Measurements from ENCODE around the gene KLF17.

KLF17 gene

DNA sequence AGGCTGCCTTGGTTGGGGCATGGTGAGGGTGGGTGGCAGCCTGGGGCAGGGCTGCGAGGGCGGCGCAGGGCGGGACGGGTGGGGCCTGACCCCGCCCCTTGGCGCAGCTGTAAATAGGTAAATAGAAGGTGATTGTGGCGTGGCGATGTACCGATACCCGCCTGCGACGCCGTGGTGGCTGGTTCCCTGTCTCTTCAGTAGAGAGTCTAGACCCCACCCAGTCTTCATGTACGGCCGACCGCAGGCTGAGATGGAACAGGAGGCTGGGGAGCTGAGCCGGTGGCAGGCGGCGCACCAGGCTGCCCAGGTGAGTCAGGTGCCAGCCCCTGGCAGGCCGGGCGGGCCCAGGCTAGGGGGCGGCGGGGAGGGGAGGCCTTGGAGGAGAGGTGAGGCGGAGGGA is at the start of gene KLF17:
Gene KLF17, plus strand, starts transcription at position 140 of the 400 bp plus-strand sequence. Its CDS starts 87 bp downstream, at position 227.
- in situ Hi-C loops (cut with MboI; ENCODE audit: low sequenced_read_pairs) = no loop called here

DNA sequence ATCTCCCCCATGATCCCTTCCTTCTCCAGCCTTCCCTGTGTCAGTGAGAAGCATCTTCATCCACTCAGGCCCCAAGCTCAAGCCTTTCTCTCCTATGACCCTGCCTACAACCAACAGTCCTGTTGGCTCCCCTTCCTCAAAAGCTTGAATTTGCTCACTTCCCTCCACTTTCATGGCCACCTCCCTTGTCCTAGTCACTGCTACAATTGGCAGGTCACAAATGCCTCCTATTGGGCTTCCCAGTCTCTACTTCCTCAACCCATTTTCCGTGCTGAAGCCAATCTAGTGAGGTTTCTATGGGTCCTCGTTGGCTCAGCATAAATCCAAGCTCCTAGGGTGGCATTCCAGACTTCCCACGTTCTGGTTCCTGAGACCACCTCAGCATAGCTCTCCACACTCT is 47.2 kb upstream of the KLF17 start:
- in situ Hi-C loops (cut with MboI; ENCODE audit: low sequenced_read_pairs) = no loop called here

GRCh38 chr1:44072204-44072603 is 46.4 kb upstream of the KLF17 start:
- in situ Hi-C loops (cut with MboI; ENCODE audit: low sequenced_read_pairs) = no loop called here

GRCh38 chr1:44072821-44073220 is 45.8 kb upstream of the KLF17 start:
- in situ Hi-C loops (cut with MboI; ENCODE audit: low sequenced_read_pairs) = no loop called here

DNA sequence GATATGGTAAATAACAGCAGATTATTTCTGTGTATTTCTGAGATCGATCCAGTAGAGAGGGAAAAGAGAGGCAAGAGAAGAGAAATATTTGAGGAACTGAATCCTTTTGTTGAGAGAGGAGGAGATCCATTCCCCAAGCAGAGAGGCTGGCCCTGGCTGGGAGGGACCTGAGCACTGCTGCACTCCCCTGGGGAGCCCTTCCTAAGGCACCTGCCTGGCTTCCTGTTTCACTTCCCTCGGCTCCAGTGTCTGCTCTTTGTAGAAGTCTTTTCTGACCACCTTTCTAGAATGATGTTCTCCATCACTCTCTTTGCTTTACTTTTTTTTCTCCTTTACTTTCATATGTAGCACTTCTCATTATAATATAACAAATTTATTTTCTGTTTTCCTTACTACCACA is 45.1 kb upstream of the KLF17 start:
- in situ Hi-C loops (cut with MboI; ENCODE audit: low sequenced_read_pairs) = no loop called here

DNA sequence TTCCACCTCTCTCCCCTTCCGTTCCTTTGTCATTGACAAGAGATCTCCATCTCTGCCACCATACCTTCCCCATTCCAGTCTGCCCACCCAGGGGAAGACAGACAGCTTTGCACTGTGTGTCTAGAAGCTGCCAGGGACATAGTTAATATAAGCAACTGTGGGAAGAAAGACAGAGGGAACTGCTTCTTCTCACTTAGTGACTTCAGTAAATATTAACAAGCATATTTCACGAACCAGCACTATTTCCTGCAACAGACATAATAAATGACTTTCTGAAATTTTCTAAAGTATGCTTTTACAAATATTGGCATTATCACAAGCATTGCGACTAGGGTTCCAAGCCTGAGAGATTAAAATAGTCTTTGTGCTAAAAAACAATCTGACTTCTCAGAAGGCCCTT is 44.2 kb upstream of the KLF17 start:
- in situ Hi-C loops (cut with MboI; ENCODE audit: low sequenced_read_pairs) = no loop called here

DNA sequence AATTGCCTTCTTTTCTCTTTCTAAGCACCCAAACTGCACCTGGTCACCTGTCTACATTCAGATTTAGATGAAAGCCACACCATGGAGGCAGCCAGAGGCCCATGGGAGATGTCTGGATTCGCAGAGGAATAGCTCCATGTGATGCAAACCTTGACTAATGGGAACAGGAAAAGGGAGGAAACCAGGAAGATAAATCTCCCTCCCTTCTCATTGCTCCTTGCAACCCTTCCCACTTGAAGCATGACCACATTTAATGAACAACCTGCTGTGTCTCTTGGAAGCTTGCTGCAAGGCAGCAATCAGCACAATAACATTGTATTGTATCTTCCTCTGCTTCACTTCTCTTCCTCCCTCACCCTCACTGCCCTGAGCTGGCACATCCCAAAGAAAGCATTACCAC is 42.6 kb upstream of the KLF17 start:
- in situ Hi-C loops (cut with MboI; ENCODE audit: low sequenced_read_pairs) = no loop called here

DNA sequence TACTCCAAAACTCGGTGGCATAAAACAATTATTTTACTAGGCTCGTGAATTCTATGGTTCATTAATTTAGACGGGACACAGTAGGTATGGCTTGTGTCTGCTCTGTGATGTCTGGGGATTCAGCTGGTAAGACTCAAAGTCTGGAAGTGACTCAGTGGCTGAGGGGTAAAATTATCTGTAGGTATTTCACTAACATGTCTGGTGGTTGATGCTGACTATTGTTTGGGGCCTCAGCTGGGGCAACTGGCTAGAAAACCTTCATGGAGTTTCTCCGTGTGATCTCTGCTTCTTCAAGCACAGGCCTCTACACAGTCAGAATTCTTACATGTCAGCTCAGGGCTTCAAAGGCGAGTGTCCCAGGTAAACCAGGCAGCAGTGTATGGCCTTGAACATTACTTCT is 41.2 kb upstream of the KLF17 start:
- in situ Hi-C loops (cut with MboI; ENCODE audit: low sequenced_read_pairs) = no loop called here

DNA sequence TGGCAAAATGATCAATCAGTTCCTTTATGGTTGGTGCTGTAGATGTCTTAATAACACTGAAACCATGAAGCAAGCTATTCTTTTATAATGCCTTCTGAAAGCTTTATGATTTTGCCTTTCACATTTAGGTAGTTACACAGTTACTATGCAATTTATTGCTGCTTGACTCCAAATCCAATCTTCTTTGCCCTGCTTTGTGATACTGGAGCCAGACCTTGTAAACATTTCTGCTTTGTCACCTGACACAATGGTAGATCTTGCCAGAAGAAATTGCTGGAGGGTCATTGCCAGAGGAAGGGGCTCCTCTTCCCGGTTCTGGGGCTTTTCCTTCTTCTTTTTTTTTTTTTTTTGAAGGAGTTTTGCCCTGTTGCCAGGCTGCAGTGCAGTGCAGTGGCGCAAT is 40.5 kb upstream of the KLF17 start:
- in situ Hi-C loops (cut with MboI; ENCODE audit: low sequenced_read_pairs) = no loop called here

- in situ Hi-C loops (cut with MboI; ENCODE audit: low sequenced_read_pairs) = no loop called here
These were observed 39.1 kb upstream of the KLF17 start for GRCh38 chr1:44079566-44079965.

- in situ Hi-C loops (cut with MboI; ENCODE audit: low sequenced_read_pairs) = no loop called here
These were observed 33.5 kb upstream of the KLF17 start for GRCh38 chr1:44084998-44085675.

DNA sequence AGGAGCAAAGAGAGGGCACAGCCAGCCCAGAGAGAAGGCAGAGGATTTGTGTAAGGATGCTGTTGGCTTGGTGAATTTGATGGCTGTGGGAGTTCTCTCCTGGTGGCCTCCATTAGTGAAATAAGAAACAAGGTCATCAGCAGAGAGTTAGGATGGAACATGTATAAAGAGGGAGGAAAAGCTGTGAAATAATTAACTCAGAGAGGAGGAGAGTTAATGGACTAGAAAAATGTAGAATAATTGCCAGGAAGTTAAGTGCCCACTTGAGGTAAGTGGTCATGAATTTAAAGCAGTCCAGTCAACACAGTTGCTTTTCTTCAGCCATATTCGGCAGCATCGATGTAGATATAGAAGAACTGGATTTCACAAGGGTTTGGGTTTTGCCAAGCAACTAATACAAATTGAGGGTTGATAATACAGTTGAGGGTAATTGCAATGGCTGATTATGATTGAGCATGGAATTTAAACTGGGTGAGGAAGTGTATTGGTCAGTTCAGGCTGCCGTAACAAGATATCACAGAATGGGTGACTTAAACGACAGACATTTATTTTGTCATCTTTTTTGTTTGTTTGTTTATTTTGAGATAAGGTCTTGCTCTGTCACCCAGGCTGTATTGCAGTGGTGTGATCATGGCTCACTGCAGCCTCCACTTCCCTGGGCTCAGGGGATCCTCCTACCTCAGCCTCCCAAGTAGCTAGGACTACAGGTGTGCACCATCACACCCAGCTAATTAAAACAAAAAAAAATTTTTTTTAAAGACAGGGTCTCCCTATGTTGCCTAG is 31.7 kb upstream of the KLF17 start:
- in situ Hi-C loops (cut with MboI; ENCODE audit: low sequenced_read_pairs) = no loop called here

GRCh38 chr1:44089371-44090048 is 29.1 kb upstream of the KLF17 start:
- in situ Hi-C loops (cut with MboI; ENCODE audit: low sequenced_read_pairs) = no loop called here

DNA sequence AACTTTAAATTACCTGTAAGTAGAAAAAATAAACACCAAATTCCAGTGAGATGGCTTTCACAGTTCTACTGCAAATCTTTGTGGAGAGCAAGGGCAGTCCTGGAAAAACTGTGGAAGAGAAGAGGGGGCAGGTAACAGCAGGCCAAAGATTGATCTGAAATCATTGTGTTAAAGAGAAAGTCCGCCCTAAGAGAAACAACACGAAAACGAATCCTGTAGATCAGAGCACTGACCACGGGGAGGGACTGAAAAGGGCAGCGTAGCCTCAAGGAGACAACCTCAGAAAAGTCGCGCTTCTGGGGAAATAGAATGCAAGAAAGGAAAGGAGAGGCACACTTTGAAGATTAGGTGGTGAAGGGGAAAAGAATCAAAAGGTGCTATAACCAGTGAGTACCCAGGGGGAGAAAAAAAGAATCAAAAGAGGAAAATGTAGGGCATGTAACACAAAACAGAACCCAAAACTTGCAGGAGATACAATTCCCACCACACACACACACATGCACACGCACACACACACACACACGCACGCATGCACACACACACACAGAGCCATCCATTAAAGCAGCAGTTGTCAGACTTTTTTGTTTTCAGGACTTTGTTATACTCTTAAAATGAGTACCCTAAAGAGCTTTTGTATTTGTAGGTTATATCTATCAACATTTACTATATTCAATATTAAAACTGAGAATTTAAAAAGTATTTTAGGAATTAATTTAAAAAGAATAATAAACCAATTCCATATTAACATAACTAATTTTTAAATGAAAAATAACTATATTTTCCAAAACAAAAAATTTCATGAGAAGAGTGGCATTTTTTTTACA is 28.0 kb upstream of the KLF17 start:
- in situ Hi-C loops (cut with MboI; ENCODE audit: low sequenced_read_pairs) = no loop called here

DNA sequence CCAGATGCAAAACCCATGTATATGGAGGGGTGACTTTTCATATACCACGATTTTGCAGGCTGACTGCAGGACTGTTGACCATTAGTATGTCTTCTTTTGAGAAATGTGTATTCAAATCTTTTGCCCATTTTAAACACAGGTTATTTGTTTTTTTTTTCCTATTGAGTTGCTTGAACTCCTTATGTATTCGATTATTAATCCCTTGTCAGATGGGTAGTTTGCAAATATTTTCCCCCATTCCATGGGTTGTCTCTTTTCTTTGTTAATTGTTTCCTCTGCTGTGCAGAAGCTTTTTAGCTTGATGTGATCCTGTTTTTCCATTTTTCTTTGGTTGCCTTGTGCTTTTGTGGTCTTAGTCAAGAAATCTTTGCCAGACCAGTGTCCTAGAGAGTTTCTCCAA is 24.6 kb upstream of the KLF17 start:
- in situ Hi-C loops (cut with MboI; ENCODE audit: low sequenced_read_pairs) = no loop called here

DNA sequence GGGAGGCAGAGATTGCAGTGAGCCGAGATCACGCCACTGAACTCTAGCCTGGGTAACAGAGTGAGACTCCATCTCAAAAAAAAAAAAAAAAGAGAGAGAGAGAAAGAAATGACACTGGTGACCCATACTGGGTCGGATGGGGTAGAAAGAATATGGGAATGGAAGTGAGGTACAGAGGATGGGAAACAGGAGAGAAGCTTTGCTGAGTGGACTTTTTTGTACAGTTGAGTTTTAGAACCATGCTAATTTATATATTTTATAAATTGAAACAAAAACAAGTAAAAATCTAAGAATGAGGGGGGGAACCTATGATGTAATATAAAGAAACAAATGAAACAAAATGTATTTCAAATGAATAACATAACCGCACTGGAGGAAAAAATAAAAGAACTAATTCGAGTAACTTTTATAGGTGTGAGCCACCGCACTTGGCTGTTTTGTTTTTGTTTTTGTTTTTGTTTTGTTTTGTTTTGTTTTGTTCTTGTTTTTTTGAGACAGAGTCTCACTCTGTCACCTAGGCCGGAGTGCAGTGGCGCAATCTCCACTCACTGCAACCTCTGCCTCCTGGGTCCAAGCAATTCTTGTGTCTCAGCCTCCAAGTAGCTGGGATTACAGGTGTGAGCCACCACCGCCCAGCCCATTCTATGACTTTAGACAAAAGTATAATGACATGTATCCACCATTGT is 18.3 kb upstream of the KLF17 start:
- in situ Hi-C loops (cut with MboI; ENCODE audit: low sequenced_read_pairs) = no loop called here

DNA sequence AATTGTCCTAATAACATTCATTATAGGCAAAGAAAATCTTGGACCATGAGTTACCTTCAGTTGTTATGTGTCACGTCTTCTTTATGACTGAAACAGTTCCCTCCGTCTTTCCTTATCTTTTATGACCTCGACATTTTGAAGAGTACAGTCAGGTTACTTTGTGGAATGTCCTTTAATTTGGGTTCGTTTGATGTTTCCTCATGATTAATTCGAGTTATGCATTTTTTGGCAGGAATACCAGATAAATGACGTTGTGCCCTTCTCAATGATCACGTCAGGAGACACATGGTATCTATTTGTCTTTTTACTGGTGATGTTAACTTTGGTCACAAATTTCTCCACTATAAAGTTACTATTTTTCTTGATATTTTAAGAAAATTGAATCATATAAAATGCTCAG is 17.3 kb upstream of the KLF17 start:
- in situ Hi-C loops (cut with MboI; ENCODE audit: low sequenced_read_pairs) = no loop called here

GRCh38 chr1:44103270-44104131 is 15.1 kb upstream of the KLF17 start:
- in situ Hi-C loops (cut with MboI; ENCODE audit: low sequenced_read_pairs) = no loop called here

GRCh38 chr1:44105810-44106209 is 12.8 kb upstream of the KLF17 start:
- in situ Hi-C loops (cut with MboI; ENCODE audit: low sequenced_read_pairs) = no loop called here

GRCh38 chr1:44108241-44108640 is 10.4 kb upstream of the KLF17 start:
- in situ Hi-C loops (cut with MboI; ENCODE audit: low sequenced_read_pairs) = no loop called here

Data from HL-60/S4 treated with phorbol 12-myristate 13-acetate at 8.2 ng/mL for 4 days and 3 days (cell line).